Nephron progenitor cell (in vitro differentiated cells): ENCODE measurements around the gene KLHL2.
"Not testable (repeated sequence)": the region's sequence is repeated elsewhere in the genome, so short reads cannot be mapped to it uniquely, and the experiment has no call there.

Experiments
- DNase-seq: peaks from one replicate; pipeline ENCODE4 v3.0.0; 2021
- H3K27ac Mint-ChIP-seq: 2 replicates; pipeline ENCODE4 v1.8.0; 2021; ENCODE audit warnings: mild to moderate bottlenecking, moderate library complexity, mixed read lengths
- H3K27me3 Mint-ChIP-seq: 2 replicates; pipeline ENCODE4 v1.8.0; 2021; ENCODE audit warnings: mild to moderate bottlenecking, low read depth, mixed read lengths; ENCODE audit not compliant: poor library complexity
- H3K36me3 Mint-ChIP-seq: 2 replicates; pipeline ENCODE4 v1.8.0; 2021; ENCODE audit warnings: low read depth, mixed read lengths
- H3K4me1 Mint-ChIP-seq: 2 replicates; pipeline ENCODE4 v1.8.0; 2021; ENCODE audit warnings: mixed read lengths
- H3K4me3 Mint-ChIP-seq: 2 replicates; pipeline ENCODE4 v1.8.0; 2021; ENCODE audit warnings: mild to moderate bottlenecking, moderate library complexity, mixed read lengths
- H3K9me3 Mint-ChIP-seq: 2 replicates; pipeline ENCODE4 v1.8.0; 2021; ENCODE audit warnings: mild to moderate bottlenecking, moderate library complexity, mixed read lengths
- CTCF ChIP-seq: fragments of 200-600 bp; sonication (generic); IDR thresholded peaks from 2 replicates; pipeline ENCODE4 v1.5.0; 2021; ENCODE audit warnings: antibody characterized with exemption

The KLHL2 gene

GRCh38 chr4:165207431-165208220 lies at the start of gene KLHL2:
Gene KLHL2, plus strand, starts transcription at chr4:165207561. Its CDS starts 316 bp downstream, at chr4:165207877.
- Mint-ChIP-seq H3K36me3 (no peaks in the 10 kb centered on the region), H3K4me3 (peak within 1 kb of the TSS; percentile 84), H3K27ac (no peak within 1 kb of the TSS), H3K27me3 (peaks cover 23% of the 10 kb centered on the region), H3K4me1 (peaks cover 30% of the 10 kb centered on the region), H3K9me3 (no peaks in the 10 kb centered on the region)
- DNase-seq: peak; percentile 79
- no peak for TF ChIP-seq CTCF

- H3K4me1 Mint-ChIP-seq: no peaks in the 10 kb centered on the region
- DNase-seq: no peak
- H3K4me3 Mint-ChIP-seq: no peak overlapping the region
- no peak for TF ChIP-seq CTCF
- H3K27ac Mint-ChIP-seq: no peak overlapping the region
- H3K27me3 Mint-ChIP-seq: peaks cover 4% of the 10 kb centered on the region
- peaks cover 17% of the 10 kb centered on the region for H3K9me3 Mint-ChIP-seq
- no peaks in the 10 kb centered on the region for H3K36me3 Mint-ChIP-seq
These were observed 48.6 kb upstream of the KLHL2 start for GRCh38 chr4:165158762-165159161.

GRCh38 chr4:165164257-165164656 lies 43.1 kb upstream of the KLHL2 start:
- TF ChIP-seq CTCF: no peak
- peaks cover 8% of the 10 kb centered on the region for H3K27me3 Mint-ChIP-seq
- H3K27ac Mint-ChIP-seq: no peak overlapping the region
- no peaks in the 10 kb centered on the region for H3K36me3 Mint-ChIP-seq
- no peak overlapping the region for H3K4me3 Mint-ChIP-seq
- H3K9me3 Mint-ChIP-seq: peaks cover 13% of the 10 kb centered on the region
- H3K4me1 Mint-ChIP-seq: peaks cover 6% of the 10 kb centered on the region
- DNase-seq: no peak

- H3K27ac Mint-ChIP-seq, H3K27me3 Mint-ChIP-seq, H3K4me3 Mint-ChIP-seq, H3K36me3 Mint-ChIP-seq, DNase-seq: not testable (repeated sequence)
- Mint-ChIP-seq H3K4me1 (peaks cover 11% of the 10 kb centered on the region), H3K9me3 (peaks cover 13% of the 10 kb centered on the region)
These were observed 40.5 kb upstream of the KLHL2 start for GRCh38 chr4:165166872-165167271.

GRCh38 chr4:165167650-165168049 lies 39.7 kb upstream of the KLHL2 start:
- no peak for TF ChIP-seq CTCF

GRCh38 chr4:165170819-165171218 lies 36.5 kb upstream of the KLHL2 start:
- Mint-ChIP-seq H3K9me3 (peaks cover 8% of the 10 kb centered on the region), H3K4me3 (no peak overlapping the region), H3K27me3 (peaks cover 4% of the 10 kb centered on the region), H3K27ac (peak overlapping the region; percentile 17), H3K36me3 (no peaks in the 10 kb centered on the region), H3K4me1 (peaks cover 11% of the 10 kb centered on the region)
- no peak for DNase-seq
- TF ChIP-seq CTCF: no peak

More at GRCh38 chr4:165167650-165168049, 39.7 kb upstream of the KLHL2 start:
- Mint-ChIP-seq H3K36me3 (no peaks in the 10 kb centered on the region), H3K9me3 (peaks cover 13% of the 10 kb centered on the region), H3K27me3 (peaks cover 4% of the 10 kb centered on the region), H3K27ac (no peak overlapping the region), H3K4me1 (peaks cover 11% of the 10 kb centered on the region), H3K4me3 (no peak overlapping the region)
- DNase-seq: no peak

- not testable (repeated sequence) for H3K27me3 Mint-ChIP-seq, DNase-seq, H3K27ac Mint-ChIP-seq, H3K36me3 Mint-ChIP-seq, H3K9me3 Mint-ChIP-seq, H3K4me1 Mint-ChIP-seq, H3K4me3 Mint-ChIP-seq
These were observed 31.9 kb upstream of the KLHL2 start for GRCh38 chr4:165175470-165175869.
